CD14-positive monocyte (primary cell): Measurements from ENCODE around the gene BLM. TPM values are rescaled to one million over a fixed set of nuclear protein-coding genes. Genes with fewer than 3 reads are reported as not detected.

ENCODE experiments used
- DNase-seq, 3 donors: peaks; one replicate each; pipeline ENCODE4 v3.0.0-alpha.2; 2011 to 2022
- H2AFZ ChIP-seq: 2 replicates; pipeline ENCODE4 v1.6.0; 2012; ENCODE audit warnings: mild to moderate bottlenecking, low read depth, low read length, inconsistent platforms; ENCODE audit not compliant: insufficient read depth, poor library complexity, severe bottlenecking
- H3K27ac ChIP-seq, 2 donors: 1 replicate in 1 of 2; 2 replicates in 1 of 2; pipeline ENCODE4 v1.5.1; 2012 to 2013; ENCODE audit warnings: low read length in 2 of 2, control low read depth in 1 of 2, inconsistent platforms in 1 of 2, low read depth in 1 of 2, mild to moderate bottlenecking in 1 of 2
- H3K27me3 ChIP-seq, 2 donors: one replicate each; pipeline versions ENCODE4 v1.6.0 to v1.6.1; 2011 to 2013; ENCODE audit warnings: low read length in 2 of 2; ENCODE audit not compliant: control insufficient read depth in 2 of 2, insufficient read depth in 2 of 2
- H3K36me3 ChIP-seq, 2 donors: replicated peaks in 1 of 2; 1 replicate in 1 of 2; 2 replicates in 1 of 2; pipeline versions ENCODE4 v1.5.1 to v1.6.1; 2012 to 2013; ENCODE audit warnings: low read length in 2 of 2, control low read depth in 1 of 2, inconsistent platforms in 1 of 2, mild to moderate bottlenecking in 1 of 2; ENCODE audit not compliant: insufficient read depth in 2 of 2, control insufficient read depth in 1 of 2
- H3K4me1 ChIP-seq, 2 donors: 1 replicate in 1 of 2; 2 replicates in 1 of 2; pipeline versions ENCODE4 v1.5.1 to v1.6.1; 2012 to 2013; ENCODE audit warnings: low read length in 2 of 2, control low read depth in 1 of 2, inconsistent platforms in 1 of 2, mild to moderate bottlenecking in 1 of 2, moderate library complexity in 1 of 2; ENCODE audit not compliant: insufficient read depth in 2 of 2, control insufficient read depth in 1 of 2
- H3K4me2 ChIP-seq: replicated peaks from 2 replicates; pipeline ENCODE3; 2012; ENCODE audit warnings: low read length, moderate library complexity, mild to moderate bottlenecking; ENCODE audit not compliant: poor library complexity, severe bottlenecking; ENCODE audit errors: extremely low read depth
- H3K4me3 ChIP-seq, 3 experiments: fragments of 200-600 bp in 1 of 3; sonication (generic) in 1 of 3; replicated peaks in 1 of 3; 1 replicate in 2 of 3; 2 replicates in 1 of 3; pipeline ENCODE4 v1.5.1; 2011 to 2013; ENCODE audit warnings: low read length in 3 of 3, mild to moderate bottlenecking in 3 of 3, control low read depth in 2 of 3, low read depth in 2 of 3, inconsistent platforms in 1 of 3, moderate library complexity in 1 of 3
- H3K79me2 ChIP-seq: 2 replicates; pipeline ENCODE4 v1.6.0; 2012; ENCODE audit warnings: mild to moderate bottlenecking, control low read depth, inconsistent platforms, low read length, moderate library complexity; ENCODE audit not compliant: insufficient read depth
- H3K9ac ChIP-seq: 2 replicates; pipeline ENCODE4 v1.6.0; 2017; ENCODE audit warnings: low read length, mild to moderate bottlenecking; ENCODE audit not compliant: insufficient read depth, poor library complexity, severe bottlenecking
- H3K9me3 ChIP-seq, 2 donors: replicated peaks in 1 of 2; 1 replicate in 1 of 2; 2 replicates in 1 of 2; pipeline versions ENCODE4 v1.5.1 to v1.6.1; 2012 to 2013; ENCODE audit warnings: low read length in 2 of 2, control low read depth in 1 of 2; ENCODE audit not compliant: control insufficient read depth in 1 of 2, insufficient read depth in 1 of 2
- H4K20me1 ChIP-seq: 2 replicates; pipeline ENCODE4 v1.6.0; 2012; ENCODE audit warnings: mild to moderate bottlenecking, low read length, control low read depth, moderate library complexity; ENCODE audit not compliant: insufficient read depth
- H3K27ac Mint-ChIP-seq, 7 donors: one replicate each; pipeline ENCODE4 v1.8.0; 2020; ENCODE audit warnings: mild to moderate bottlenecking in 7 of 7, mixed read lengths in 7 of 7, moderate library complexity in 6 of 7, inconsistent platforms in 2 of 7
- H3K27me3 Mint-ChIP-seq, 3 donors: one replicate each; pipeline ENCODE4 v1.8.0; 2021 to 2022; ENCODE audit warnings: low read depth in 3 of 3, mild to moderate bottlenecking in 3 of 3, mixed read lengths in 3 of 3, moderate library complexity in 3 of 3, inconsistent platforms in 1 of 3
- H3K36me3 Mint-ChIP-seq, 2 donors: one replicate each; pipeline ENCODE4 v1.8.0; 2020; ENCODE audit warnings: mixed read lengths in 2 of 2, inconsistent platforms in 1 of 2, mild to moderate bottlenecking in 1 of 2
- H3K4me1 Mint-ChIP-seq: one replicate; pipeline ENCODE4 v1.8.0; 2020; ENCODE audit warnings: mild to moderate bottlenecking, mixed read lengths
- H3K4me3 Mint-ChIP-seq, 2 donors: one replicate each; pipeline ENCODE4 v1.8.0; 2020; ENCODE audit warnings: mild to moderate bottlenecking in 2 of 2, mixed read lengths in 2 of 2, moderate library complexity in 1 of 2
- H3K9me3 Mint-ChIP-seq, 7 donors: one replicate each; pipeline ENCODE4 v1.8.0; 2020 to 2022; ENCODE audit warnings: mixed read lengths in 7 of 7, mild to moderate bottlenecking in 6 of 7, moderate library complexity in 6 of 7, inconsistent platforms in 2 of 7
- CTCF ChIP-seq: fragments of 200-600 bp; IDR thresholded peaks from one replicate; pipeline ENCODE4 v1.8.0; 2022; ENCODE audit warnings: antibody characterized with exemption, mild to moderate bottlenecking
- WGBS: methylation state at CpG from one replicate; pipeline ENCODE4 v1.1.5; 2013; ENCODE audit warnings: missing lambda C conversion rate; ENCODE audit not compliant: insufficient coverage; 5-methylcytosine and 5-hydroxymethylcytosine counted together
- intact Hi-C, 2 donors: fragments of 100-400 bp; cut with micrococcal nuclease; formaldehyde crosslinking; loops; one replicate each; pipeline versions ENCODE4 v1.15.0 to v1.15.1; 2023
- polyA plus RNA-seq, 3 donors: library from polyadenylated mRNA; depleted of rRNA in 1 of 3; unstranded in 2 of 3; stranded (reverse) in 1 of 3; fragments of 300-500 nt in 2 of 3; fragments of >200 nt in 1 of 3; fragmentation: Illumina TruSeq in 2 of 3; gene quantifications; 1 replicate in 2 of 3; 2 replicates in 1 of 3; pipeline ENCODE4 v1.2.3, GENCODE V29; 2012 to 2021

The BLM gene
- polyA plus RNA-seq, 3 donors, result 0.69 to 2.3 (median 1.2) TPM

DNA sequence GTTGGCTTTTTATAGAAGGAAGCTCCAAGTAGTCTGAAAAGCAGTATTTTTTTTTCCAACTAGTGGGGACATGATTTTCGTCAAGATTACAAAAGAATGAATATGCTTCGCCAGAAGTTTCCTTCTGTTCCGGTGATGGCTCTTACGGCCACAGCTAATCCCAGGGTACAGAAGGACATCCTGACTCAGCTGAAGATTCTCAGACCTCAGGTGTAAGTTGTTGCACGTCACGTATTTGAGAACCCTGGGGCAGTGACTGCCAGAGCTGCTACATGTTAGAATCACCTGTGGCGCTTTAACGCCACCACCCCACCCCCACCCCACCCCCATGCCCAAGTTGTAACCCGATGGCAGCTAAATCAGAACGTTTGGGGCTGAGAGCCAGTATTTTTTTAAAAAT, 52.2 kb downstream of the BLM start:
- Histone ChIP-seq H3K9me3 (no peaks in the 10 kb centered on the region), H3K27me3 (no peaks in the 10 kb centered on the region), H3K79me2 (no peaks in the 10 kb centered on the region), H3K4me3 (no peak overlapping the region), H3K4me1 (no peaks in the 10 kb centered on the region), H3K36me3 (peaks cover 0 to 21% of the 10 kb centered on the region in 2 donors), H3K27ac (no peak overlapping the region), H4K20me1 (no peaks in the 10 kb centered on the region), H3K9ac (no peak overlapping the region), H2AFZ (no peak overlapping the region), H3K4me2 (no peak overlapping the region)
- peak overlapping the region in 1 of 7 donors; percentile 35 for H3K27ac Mint-ChIP-seq
- intact Hi-C loops, result loop anchor here (10.0 kb wide), 1 partner anchor 55 kb away; the partner anchor contains the start of gene BLM (in 2 of the 2)
- H3K27me3 Mint-ChIP-seq, result peaks cover 0 to 3% (median 0%) of the 10 kb centered on the region in 3 donors
- WGBS, result 98% methylated on average over 5 of the region's 10 CpGs
- no peak overlapping the region for H3K4me3 Mint-ChIP-seq
- TF ChIP-seq CTCF, result no peak
- no peak for DNase-seq
- H3K9me3 Mint-ChIP-seq, result no peaks in the 10 kb centered on the region
- no peaks in the 10 kb centered on the region for H3K4me1 Mint-ChIP-seq
- H3K36me3 Mint-ChIP-seq, result peaks cover 18 to 49% of the 10 kb centered on the region in 2 donors

DNA sequence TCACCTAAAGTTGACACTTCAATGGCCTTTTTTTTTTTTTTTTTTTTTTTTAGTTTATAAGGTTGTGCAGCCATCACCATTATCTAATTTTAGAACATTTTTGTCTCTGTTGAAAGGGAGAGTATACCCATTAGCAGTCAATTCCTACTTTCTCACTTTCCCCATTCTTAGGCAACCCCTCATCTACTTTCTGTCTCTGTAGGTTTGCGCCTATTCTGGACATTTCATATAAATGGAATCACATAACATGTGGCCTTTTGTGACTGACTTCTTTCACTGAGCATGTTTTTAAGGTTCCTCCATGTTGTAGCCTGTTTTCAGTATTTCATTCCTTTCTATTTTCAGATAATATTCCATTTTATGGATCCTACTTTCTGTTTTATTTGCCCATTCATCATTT, 56.3 kb downstream of the BLM start:
- Histone ChIP-seq H3K4me3 (no peak overlapping the region), H3K4me1 (no peaks in the 10 kb centered on the region), H3K27ac (no peak overlapping the region), H3K27me3 (no peaks in the 10 kb centered on the region), H3K9ac (no peak overlapping the region), H3K9me3 (no peaks in the 10 kb centered on the region), H3K79me2 (no peaks in the 10 kb centered on the region), H3K36me3 (peaks cover 0 to 16% of the 10 kb centered on the region in 2 donors), H4K20me1 (no peaks in the 10 kb centered on the region), H2AFZ (no peak overlapping the region), H3K4me2 (no peak overlapping the region)
- Mint-ChIP-seq H3K4me1 (peaks cover 2% of the 10 kb centered on the region), H3K9me3 (no peaks in the 10 kb centered on the region), H3K36me3 (peaks cover 7 to 37% of the 10 kb centered on the region in 2 donors), H3K4me3 (no peak overlapping the region), H3K27me3 (peaks cover 0 to 1% (median 0%) of the 10 kb centered on the region in 3 donors), H3K27ac (no peak overlapping the region)
- no peak for DNase-seq
- intact Hi-C loops, result no loop called here
- TF ChIP-seq CTCF, result no peak
- WGBS, result no CpG with 5 or more reads among the region's 1 CpG
